Measurements from ENCODE around the gene COL17A1.

COL17A1 gene

DNA sequence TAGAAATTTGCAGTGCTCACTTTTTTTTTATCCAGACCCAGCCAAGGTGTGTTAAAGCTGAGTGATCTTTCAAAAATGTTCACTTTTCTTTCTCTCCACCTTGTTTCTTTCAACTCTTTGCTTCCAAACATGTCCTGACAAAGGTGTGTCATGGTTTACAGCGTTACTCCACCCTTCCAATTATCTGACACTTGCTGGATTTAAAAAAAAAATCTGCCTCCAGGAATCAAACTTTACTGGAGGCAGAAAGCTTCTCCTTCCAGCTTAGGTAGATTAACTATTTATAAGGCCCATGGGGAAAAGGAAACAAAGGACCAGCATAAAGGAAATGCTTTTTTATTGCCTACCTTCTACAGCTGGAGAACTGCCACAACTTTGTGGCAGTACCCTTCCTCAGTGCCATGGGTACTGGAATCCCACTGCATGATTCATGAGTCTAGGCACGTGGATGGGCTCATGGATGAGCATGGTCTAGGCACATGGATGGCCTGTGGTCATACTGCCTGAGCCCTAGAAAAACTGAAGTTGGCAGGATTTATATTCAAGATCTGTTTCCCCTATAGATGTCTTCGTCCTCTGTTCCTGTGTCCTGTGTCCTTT is at the start of gene COL17A1:
TSS of gene COL17A1 (minus strand) at position 80 of the 600 bp plus-strand sequence. CDS start 5,207 bp downstream, outside the sequence.
- DNase-seq, result no peak

DNA sequence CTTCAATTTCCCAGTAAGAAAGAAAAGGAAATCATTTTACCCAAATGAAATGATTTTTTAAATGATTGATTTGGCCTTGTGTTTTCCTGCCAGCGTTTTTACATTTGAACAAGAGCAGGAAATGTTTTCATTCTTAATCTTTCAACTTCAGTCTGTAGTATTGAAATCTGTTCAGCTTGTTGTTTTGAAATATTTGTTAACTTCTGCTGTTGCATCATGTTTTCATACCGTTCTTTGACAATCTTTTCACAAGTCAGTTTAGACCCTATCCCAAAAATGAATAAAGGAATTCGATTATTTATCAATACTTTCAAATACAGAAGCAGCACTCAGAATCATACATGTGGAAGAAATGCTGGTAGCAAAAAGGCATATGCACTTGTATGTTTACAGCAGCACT is 44.4 kb upstream of the COL17A1 start:
- no peak for DNase-seq

DNA sequence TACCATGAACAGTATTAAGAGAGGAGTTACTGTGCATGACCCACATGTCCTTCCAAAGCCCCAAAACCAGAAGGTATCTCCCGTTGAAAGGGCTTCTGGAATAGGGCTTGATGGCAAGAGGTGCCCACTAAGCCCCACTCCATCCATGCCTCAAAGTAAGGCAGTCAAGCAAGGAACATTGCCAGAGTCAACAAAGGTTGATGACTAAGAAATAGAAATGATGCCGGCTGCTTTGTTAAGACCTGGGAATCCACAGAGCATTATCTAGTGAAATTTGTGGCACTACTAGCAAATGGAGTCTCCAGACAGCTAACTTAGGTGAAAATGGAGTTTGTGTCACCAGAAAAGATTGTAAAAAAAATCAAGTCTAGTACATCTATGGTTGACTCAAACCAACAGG is 42.5 kb upstream of the COL17A1 start:
- DNase-seq, result no peak

DNA sequence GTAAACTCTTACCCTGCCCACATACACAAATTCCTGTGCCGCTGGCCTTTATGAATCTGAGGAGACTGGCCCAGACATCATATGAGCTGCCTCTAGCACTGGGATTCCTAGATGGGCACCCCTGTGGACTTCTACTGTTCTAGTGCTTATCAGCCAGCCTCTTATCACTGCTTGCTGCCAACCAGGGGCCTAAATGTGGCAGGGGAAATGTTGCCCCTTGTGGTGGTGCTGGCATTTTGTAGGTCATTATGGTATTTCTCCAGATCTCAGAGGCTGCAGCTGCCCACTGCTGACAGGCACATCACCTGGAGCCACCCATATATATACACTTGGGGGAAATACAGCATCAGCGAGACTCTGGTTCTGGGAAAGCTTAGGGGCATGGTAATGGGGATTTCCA is 41.7 kb upstream of the COL17A1 start:
- DNase-seq, result peak in 1 of 3 experiments; percentile 26

DNA sequence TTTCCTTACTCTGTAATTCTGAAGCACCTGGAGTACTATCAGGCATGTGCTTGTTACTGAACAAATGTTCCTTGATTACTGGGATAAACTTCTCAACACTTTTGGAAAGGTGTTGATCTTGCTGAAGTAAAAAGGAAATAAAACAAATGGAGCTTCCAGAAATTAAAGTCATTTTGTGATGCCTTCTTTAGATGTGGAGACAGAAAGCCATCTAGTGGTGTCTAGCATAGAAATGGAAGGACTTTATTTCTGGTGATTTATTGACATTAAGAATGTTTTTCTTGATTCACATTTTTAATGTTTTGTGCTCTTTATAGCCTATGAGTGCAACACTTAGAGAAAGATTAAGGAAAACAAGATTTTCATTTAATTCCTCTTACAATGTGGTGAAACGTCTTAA is 37.7 kb upstream of the COL17A1 start:
- peak in 1 of 3 experiments; percentile 48 for DNase-seq

DNA sequence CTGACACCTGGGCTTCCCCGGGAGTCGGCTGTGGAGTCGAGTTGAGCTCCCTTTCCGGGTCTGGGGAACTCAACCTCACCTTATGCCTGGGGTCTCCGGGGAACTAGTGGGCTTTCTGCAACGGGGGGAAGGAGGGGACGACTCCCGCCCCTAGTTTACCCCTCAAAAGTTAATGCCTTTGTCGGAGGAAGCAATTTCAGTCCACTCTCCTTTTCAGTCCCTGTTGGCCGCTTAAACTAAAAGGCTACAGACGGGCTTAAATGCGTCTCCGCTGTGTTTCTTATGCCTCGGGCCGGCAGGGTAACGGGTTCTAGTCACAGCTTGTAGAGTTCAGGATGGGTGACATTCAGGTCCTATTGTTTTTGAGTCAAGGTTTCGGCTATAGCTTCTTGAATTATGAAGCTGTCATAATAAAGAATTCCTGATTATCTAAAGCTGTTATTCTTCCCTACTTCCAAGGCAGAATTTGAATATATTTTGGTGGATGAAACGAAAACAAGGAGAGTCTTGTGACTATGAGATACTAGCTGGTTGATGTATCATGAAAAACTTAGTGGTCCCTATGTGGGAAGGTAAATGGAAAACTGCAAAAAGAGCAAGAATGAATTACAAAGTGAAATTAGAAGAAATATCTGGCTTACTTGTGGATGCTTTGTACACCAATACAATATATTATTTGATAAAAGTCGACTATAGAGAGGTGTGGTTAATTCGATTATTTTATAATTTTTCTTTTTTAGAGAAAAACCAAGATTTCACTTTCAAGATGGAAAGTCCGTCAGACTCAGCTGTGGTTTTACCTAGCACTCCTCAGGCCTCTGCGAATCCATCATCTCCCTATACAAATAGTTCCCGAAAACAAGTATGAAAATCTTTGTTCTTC is 36.8 kb upstream of the COL17A1 start:
- DNase-seq, result peak in 1 of 3 experiments; percentile 89

DNA sequence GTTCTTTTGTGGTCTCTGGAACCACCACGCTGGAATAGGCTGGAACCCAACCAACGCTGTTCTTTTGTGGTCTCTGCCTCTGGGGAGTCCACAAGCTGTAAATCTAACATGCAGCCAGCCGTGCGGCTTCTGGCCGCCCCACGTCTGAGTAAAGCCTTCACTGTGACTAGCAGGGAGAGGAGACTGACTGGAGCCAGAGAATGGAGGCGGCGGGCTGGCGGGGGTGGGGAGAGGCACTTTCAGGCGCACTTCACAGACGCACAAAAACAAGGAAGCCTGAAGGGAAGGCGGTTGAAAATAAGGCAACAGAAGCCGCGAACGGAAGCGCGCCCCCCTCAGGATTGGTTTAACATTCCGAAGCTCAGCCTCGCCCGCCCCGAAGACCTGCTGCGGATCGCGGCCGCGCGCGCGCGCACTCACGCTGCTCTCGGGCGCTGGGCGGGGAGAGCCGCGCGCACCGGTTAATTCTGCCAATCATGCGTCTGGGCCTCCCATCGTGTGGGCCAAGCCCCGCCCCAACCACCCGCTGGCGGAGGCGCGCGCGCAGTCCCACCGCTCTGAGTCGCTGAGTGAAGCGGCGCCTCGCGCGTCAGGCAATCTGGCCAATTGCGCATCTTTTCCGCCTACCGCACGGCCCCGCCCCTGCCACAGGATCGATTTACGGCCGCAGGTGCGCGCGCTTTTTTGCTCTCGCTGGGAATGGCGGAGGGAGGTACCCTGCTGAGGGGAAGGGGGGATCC is 36.0 kb upstream of the COL17A1 start, which contains the start of gene SFR1:
TSS of gene SFR1 (plus strand) at position 687 of the 740 bp plus-strand sequence. CDS start at position 700, 13 bp downstream.
- peak; percentile 95 to 97 (median 96) for DNase-seq

DNA sequence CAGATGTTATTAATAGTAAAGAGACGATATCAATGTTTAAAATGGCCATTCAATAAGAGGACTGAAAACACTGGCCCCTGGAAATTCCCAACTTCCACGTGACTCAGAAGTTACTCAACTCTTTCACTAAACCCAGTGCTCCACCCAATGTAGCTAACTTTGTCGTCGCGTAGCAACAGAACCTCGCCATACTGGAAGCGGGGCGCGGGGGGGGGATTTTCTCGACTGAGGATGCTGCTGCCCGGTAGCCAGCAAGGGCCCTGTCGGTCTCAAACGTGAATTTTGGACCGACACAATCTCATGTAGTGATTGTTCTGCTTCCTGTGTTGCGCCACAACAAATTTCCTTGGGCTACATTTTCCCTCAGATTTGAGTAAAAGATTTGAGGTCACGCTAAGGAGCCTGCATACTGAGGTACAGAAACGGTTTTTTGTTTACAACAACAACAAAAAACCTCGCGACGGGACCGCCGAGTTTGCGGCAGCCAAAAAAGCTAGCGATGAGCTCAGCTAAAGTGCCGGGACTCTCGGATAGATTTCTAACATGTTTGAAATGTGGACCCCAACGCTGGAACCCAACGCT is 35.3 kb upstream of the COL17A1 start:
- DNase-seq, result peak; percentile 21 to 77 (median 62)

DNA sequence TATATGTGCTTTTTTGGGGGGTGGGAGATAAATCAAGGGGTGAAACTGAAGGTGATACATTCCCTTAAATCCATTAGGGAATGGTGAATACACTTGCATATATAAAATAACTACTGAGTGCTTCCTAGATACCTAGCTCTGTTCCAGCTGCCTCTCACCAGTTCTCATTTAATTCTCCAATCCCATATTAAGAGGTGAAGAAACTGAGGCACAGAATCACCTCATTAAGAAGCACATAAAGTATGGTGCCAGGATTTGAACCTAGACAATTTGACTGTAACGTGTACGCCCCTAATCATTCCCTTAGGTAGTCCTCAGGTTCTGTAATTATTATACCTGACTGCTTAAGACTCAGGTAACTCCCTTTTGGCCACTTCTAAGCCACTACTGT is 34.8 kb upstream of the COL17A1 start:
- no peak for DNase-seq

DNA sequence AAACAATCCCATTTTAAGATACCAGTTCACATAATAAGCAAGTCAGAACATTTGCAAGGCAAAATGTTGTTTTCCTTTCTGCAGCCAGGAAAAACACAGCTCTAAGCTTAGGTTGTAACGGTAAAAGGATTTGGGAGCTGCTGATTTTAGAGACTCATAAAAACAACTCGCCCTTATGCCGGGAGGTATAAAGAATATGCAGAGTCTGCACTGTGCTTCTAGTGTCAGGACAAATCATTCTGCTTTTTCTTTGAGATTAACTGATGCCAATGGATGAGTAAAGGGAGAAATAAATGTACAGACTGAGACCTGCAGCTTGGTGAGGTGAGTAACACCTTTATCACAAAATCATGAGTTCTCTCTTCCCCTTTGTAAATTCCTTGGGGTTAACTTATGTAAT is 34.3 kb upstream of the COL17A1 start:
- no peak for DNase-seq

DNA sequence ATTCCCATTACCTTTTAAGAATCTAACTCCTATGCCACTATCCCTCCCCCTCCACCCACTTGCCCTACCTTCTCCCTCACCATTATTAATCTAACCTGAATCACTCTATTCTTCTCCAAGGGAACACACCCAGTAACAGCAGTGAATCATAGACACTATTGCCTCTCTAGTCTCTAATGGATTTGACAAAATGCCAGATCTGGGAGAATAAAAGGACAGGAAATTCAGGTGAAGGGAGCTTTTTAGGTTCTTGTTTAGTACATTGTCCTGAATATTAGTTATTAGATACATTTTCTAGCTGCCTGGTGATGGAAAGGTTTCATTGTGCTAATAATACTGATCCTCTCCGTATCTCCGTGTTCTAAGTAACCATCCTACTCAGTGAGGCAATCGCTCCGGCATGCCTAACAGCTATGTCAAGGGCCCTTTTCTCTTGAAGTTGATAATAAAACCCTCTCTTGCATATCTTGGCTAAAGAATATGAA is 32.2 kb upstream of the COL17A1 start:
- DNase-seq, result peak in 2 of 3 experiments; percentile 14 to 33

DNA sequence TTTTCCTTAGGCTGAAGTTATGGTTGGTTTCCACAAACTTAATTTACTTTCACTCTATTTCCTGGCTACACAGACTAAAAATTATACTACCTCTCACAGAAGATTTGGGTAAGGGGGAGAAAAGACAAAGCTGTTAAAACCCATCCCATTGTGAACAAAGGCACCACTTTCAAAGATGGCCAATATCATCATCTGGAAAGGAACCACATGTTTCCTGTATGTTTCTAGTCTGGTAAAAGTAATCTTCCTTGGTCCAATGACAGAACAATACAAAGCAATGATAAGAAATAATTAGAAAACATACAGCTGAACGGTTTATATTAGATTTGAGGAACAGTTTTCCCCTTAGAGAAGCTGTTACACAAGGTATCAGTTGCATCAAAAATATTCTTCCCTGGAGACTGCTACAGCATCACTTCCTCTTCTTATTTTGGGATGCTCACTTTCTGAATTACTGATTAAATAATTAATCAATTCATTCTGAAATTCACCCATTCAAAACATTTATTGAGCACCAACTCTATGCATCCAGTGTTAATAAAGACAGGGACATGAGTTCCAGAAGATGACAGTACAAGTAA is 27.8 kb upstream of the COL17A1 start:
- no peak for DNase-seq

DNA sequence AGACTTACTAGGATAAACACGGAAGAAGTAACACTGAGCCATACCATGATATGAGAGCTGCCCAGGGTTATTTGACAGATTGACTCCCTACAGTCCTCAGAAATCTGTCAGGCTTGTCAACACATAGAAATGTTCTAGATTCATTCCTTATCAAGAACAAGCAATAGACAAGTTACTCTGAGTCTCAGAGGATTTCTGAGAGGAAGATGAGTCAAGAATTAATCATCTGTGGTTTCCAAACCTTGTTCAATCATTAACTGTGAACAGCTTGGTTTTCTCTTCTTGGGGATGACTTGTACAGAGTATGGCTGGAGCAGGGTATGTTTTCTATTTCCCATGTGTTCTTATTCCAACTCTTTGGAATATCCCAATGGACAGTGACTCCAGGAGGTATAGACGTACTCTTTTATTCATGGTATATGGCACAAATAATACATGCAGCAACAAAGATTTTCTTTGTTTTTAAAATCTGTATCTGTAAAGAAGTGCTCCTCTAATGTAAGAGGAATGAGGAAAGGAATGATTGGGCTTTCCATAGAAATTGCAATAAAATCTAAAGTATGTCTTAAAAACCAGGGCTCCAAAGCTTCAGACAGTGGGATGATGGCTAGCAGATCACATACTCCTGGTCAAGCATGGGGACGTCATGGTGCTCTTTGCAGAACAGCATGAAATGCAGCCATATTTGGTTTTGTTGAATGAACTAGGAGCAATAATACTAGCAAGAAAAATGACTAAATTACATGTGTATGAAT is 24.4 kb upstream of the COL17A1 start:
- DNase-seq, result no peak

DNA sequence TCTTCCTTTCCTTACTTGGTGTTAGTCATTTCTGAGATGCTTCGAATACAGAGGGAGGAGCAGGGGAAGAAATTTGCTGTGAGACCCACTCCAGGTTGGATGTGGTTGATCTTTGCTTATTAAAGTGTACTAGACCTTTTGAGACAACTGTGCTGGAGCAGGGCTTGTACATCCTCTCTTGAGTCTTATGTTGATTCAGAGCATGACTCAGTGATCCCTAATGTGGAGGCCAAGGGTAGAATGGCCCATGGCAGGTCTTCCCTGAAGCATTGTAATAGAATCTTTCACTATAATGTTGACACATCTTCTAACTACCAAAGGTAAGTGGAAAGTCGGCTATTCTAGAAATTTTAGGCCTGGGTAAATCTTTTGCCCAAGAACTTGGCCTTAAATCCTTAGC is 19.2 kb upstream of the COL17A1 start:
- DNase-seq, result no peak

DNA sequence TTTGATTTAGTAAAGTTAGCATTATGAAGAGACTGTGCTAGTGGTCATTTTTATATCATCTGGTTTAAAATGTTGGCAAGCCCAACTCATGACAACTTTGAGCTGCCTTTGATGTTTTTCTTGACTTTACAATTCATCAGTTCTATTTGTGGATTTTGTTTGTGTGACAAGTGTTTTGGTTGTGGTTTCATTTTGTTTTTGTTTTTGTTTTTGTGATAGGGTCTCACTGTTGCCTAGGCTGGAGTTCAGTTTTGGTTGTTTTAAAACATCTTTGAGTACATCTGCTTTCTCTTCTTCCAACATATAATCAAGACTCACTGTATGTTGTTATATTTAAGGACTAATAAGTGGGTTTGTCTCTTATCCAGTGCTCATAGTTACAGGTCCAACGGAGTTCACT is 18.7 kb upstream of the COL17A1 start:
- no peak for DNase-seq

DNA sequence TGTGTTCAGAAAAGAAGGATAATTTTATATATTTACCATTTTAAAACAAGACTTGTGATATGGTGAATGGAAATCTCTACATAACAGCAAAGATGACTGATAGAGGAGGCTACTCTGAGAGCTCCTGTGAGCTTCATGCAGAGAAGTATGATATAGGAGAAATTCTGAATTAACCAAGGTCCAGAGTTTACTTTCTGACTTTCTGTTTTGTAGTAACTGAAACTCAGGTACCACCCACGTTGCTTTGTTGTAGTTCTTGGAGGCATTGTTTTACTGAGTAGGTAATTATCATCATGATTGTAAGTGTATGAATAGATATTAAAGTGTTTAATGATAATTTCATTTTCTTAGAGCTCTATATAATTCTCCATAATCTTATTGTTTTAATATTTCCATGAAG is 18.3 kb upstream of the COL17A1 start:
- DNase-seq, result no peak

DNA sequence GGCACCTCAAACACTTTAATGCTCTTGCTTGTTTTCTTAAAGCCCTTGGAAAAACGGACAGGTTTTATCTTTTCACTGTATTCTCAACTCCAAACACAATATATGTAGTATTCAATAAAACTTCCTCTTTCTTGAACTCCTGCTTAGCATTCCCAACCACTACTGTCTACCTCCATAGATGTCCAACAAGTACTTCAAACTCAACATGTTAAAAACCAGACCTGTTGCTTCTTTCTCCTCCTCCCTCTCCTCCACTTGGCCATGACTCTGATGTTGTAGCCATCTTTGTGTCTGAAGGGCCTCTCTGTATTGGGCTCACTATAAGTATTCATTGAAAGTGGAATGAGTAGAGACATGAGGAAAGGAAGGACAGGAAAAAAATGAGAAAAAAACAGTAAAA is 16.2 kb upstream of the COL17A1 start:
- DNase-seq, result no peak

DNA sequence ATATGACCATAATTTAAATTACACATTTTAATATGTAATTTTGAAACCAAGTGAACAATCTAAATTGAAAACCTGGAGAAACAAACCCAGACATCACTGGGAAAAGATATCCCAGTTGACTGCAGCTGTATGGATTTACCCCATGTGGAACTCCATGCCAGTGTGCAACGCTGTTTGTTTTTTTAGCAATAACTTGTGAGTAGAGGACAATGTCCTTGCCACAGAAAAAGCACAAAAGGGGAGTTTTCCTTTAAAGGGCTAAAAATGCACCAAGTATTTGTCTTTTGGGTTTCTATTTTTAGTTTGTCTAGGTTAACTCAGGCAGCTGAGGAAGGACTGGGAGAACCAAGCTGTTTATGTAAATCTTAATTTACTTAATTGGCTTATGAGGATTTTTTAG is 15.1 kb upstream of the COL17A1 start:
- DNase-seq, result no peak

DNA sequence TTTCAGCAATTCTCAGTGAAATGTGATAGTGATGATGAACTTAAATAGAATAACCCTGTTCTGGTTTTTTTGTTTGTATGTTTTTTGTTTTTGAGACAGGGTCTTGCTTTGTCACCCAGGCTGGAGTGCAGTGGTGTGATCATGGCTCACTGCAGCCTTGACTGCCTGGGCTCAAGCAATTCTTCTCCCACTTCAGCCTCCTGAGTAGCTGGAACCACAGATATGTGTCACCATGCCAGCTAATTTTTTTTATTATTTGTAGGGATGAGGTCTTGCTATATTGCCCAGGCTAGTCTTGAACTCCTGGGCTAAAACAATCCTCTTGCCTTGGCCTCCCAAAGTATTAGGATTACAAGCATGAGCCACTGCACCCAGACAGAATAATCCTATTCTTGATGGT is 14.3 kb upstream of the COL17A1 start:
- DNase-seq, result no peak

DNA sequence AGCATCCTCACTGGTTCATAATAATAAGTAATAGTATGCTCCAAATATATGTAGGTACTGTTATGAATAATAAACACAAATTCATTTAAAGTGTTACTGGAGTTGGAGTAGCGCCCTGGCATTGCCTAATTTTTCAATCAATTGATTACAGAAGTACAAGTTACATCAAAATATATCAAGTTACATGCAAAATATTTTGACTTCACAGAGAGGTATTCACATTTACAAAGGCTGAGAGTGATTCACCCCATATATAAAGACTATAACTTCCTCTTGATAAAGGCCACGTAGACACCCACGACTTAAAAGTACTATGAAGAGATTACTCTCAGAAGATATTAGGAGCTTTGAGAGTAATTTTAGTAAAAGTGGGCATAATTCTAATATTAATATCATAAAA is 13.6 kb upstream of the COL17A1 start:
- no peak for DNase-seq

DNA sequence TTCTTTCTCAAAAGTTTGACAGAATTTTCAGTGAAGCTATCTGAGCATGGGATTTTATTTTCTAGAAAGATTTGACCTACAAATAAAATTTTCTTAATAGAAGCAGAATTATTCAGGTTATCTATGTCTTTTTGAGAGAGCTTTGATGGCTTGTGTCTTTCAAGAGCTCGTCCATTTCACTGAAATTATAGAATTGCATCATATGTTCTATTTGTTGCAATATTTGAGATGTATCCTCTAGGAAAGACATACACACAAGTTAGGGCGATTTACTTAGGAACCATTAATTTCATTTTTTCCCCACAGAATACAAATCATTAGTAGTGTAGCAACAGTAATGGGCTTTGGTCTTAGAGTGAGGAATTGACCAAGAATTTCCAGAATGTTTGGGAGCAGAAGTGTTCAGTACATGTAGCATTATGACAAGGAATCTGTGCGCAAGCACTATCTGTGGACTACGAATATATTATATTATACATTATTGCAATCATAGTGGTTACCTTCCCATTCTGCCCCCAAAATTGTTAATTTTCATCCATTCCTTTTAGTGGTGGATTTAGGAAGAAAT is 12.8 kb upstream of the COL17A1 start:
- no peak for DNase-seq

DNA sequence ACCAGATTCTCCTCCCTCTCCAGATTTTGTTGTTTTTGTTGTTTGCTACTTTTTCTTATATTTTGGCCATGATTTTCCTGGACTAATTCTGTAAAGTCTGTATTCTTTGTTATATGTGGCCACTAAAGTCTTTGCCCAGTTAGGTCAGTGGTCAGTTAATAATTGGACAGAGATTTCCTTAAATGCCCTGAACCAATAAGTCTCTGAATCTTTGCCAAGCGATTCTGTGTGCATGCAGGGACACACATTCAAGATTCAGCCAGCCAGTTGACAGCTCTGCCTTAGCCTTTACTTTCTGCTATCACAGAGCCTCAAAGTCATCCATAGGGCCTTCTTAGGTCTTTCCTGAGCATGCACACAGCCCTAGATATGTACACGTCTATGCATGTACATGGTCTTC is 11.0 kb upstream of the COL17A1 start:
- no peak for DNase-seq
